Thoracic aorta (tissue), 2 donors: ENCODE results near the gene DLG1. TPM values are rescaled to one million over a fixed set of nuclear protein-coding genes. Genes with fewer than 3 reads are reported as not detected.

Experiments
- ATAC-seq: fragments of 150-250 bp; one replicate; pipeline ENCODE4 v1.8.0; 2017; ENCODE audit warnings: low read depth; ENCODE audit not compliant: insufficient number of reproducible peaks, low FRiP score
- DNase-seq: peaks from one replicate; pipeline ENCODE4 v3.0.0-alpha.2; 2020; ENCODE audit warnings: low spot score
- H3K27ac ChIP-seq, 2 donors: fragments of 200-600 bp; sonication (generic); 1 replicate in 1 of 2; 2 replicates in 1 of 2; pipeline ENCODE4 v1.5.1; 2016; ENCODE audit warnings: mild to moderate bottlenecking in 2 of 2, moderate library complexity in 2 of 2
- H3K27me3 ChIP-seq: fragments of 200-600 bp; sonication (generic); replicated peaks from 2 replicates; pipeline ENCODE4 v1.6.0; 2016; ENCODE audit warnings: mild to moderate bottlenecking; ENCODE audit not compliant: insufficient read depth
- H3K36me3 ChIP-seq: fragments of 200-600 bp; sonication (generic); one replicate; pipeline ENCODE4 v1.5.1; 2016
- H3K4me1 ChIP-seq, 2 donors: fragments of 200-600 bp; sonication (generic); 1 replicate in 1 of 2; 2 replicates in 1 of 2; pipeline versions ENCODE4 v1.5.1 to v1.6.0; 2016; ENCODE audit warnings: low read depth in 2 of 2, mild to moderate bottlenecking in 1 of 2; ENCODE audit not compliant: control insufficient read depth in 1 of 2
- H3K4me3 ChIP-seq: fragments of 200-600 bp; sonication (generic); 2 replicates; pipeline ENCODE4 v1.5.1; 2016; ENCODE audit warnings: mild to moderate bottlenecking
- H3K9me3 ChIP-seq: fragments of 200-600 bp; sonication (generic); 2 replicates; pipeline ENCODE4 v1.5.1; 2016
- total RNA-seq, 2 donors: library from RNA; depleted of rRNA; stranded (reverse); fragments of >200 nt; gene quantifications; one replicate each; pipeline versions ENCODE4 v1.1.0 to v1.2.3, GENCODE V29; 2016
- TF ChIP-seq, protein P1 (sequence below): fragments of 200-600 bp; sonication (generic); IDR thresholded peaks from one replicate; pipeline ENCODE4 v1.5.1; 2019; ENCODE audit warnings: antibody characterized with exemption

DLG1 gene
- total RNA-seq, 2 donors from 2014 or later = 46.4 to 67.8 TPM

DNA sequence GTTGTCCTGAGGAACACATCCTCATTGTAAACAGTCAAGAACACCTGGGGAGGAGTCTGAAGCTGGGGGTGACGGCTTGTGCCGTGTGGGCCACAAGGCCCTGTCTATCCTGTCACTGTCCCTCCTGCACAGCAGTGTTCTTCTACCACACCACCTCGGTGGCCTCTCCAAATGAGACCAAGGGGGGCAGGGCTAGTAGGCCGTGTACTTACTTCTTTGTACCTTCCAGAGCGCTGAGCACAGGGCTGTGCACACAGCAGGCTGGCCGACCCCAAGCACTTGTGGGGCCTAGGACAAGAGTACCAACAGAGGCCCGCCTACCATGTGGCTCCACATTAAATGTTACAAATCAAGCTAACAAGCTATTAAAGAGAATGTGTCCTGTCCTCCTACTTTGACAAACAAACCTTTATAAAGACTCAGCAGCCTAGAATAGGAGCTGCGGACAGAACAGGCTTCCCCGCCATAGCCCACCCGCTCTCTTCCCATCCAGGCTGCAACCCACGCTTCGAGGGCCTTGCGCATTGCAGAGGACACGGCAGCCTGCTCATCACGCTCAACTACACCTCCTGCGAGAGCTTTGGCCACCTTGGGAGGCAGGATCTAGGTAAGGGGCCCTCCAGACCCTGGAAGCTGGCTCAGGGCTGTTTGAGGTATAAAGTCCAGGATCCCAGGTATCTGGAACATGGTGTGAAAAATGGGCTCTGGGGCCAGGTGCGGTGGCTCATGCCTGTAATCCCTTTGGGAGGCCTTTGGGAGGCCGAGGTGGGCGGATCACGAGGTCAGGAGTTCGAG, 299.2 kb downstream of the DLG1 start:
- ATAC-seq = no peak
- Histone ChIP-seq H3K27me3 (no peaks in the 10 kb centered on the region), H3K36me3 (no peaks in the 10 kb centered on the region), H3K4me3 (no peak overlapping the region), H3K4me1 (peaks cover 3 to 7% of the 10 kb centered on the region in 2 donors), H3K9me3 (no peaks in the 10 kb centered on the region), H3K27ac (no peak overlapping the region)
- no peak for DNase-seq
- TF ChIP-seq, protein P1, sequence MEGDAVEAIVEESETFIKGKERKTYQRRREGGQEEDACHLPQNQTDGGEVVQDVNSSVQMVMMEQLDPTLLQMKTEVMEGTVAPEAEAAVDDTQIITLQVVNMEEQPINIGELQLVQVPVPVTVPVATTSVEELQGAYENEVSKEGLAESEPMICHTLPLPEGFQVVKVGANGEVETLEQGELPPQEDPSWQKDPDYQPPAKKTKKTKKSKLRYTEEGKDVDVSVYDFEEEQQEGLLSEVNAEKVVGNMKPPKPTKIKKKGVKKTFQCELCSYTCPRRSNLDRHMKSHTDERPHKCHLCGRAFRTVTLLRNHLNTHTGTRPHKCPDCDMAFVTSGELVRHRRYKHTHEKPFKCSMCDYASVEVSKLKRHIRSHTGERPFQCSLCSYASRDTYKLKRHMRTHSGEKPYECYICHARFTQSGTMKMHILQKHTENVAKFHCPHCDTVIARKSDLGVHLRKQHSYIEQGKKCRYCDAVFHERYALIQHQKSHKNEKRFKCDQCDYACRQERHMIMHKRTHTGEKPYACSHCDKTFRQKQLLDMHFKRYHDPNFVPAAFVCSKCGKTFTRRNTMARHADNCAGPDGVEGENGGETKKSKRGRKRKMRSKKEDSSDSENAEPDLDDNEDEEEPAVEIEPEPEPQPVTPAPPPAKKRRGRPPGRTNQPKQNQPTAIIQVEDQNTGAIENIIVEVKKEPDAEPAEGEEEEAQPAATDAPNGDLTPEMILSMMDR = no peak

DNA sequence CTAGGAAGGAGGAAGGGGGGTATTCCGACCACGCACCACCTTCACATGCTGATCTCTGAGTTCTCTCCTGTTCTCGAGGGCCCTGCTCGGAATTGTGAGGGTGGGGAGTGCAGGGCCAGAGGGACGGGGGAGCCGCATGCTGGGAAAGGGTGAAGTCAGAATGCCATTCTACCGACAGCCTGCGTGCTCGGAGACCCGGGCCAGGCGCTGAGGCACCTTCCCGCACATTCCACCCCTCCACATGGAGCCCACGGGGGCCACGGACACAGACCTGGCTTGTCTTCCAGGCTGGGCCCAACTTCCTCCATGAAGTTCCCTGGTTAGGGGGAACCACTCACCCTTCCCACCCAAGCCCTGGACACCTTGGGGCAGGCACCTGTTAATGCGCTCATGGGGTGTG, 301.1 kb downstream of the DLG1 start:
- no peak overlapping the region for H3K4me3 ChIP-seq
- H3K9me3 ChIP-seq = no peaks in the 10 kb centered on the region
- H3K36me3 ChIP-seq = no peaks in the 10 kb centered on the region
- DNase-seq = no peak
- TF ChIP-seq, protein P1 = no peak
- ATAC-seq = no peak
- no peaks in the 10 kb centered on the region for H3K27me3 ChIP-seq
- H3K27ac ChIP-seq = no peak overlapping the region
- no peaks in the 10 kb centered on the region for H3K4me1 ChIP-seq

DNA sequence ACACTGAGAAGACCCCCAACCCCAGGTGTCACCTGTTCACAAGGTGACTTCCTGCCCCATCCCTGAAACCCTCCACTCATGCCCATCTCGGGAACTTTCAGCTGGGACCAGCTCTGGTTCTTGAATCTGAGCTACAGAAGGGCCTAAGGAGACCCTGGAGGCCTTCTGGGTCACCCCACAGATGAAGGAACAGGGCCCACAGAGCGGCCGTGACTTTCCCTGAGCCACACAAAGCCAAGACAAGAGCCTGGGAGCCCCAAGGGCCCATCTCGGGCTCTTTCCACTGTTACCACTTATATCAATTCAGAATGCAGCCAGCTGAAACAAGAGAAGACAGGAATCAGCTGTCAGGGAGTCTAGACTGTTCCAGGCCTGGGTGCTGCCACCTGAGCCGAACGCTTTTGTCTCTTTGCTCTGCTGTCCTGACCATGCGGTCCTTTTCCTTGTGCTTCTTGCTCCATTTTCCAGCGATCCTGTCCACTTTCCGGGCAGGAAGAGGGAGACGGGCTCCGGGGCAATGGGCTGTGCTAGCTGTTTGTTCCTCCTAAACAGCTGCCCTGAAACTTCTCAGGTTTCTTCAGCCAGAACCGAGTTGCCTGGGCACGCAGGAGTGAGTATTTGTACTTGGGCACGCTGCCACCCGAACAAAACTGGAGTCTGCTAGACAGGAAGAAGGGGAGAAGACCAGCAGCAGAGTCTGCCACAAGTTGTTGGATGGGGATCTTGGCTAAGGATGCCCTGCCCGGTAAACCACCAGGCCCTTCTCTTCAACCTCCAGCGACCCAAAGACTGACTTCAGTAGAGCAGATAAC, 301.8 kb downstream of the DLG1 start:
- Histone ChIP-seq H3K27ac (no peak overlapping the region), H3K4me1 (no peaks in the 10 kb centered on the region), H3K36me3 (no peaks in the 10 kb centered on the region), H3K27me3 (no peaks in the 10 kb centered on the region), H3K9me3 (no peaks in the 10 kb centered on the region), H3K4me3 (no peak overlapping the region)
- TF ChIP-seq, protein P1 = no peak
- DNase-seq = no peak
- ATAC-seq = no peak

DNA sequence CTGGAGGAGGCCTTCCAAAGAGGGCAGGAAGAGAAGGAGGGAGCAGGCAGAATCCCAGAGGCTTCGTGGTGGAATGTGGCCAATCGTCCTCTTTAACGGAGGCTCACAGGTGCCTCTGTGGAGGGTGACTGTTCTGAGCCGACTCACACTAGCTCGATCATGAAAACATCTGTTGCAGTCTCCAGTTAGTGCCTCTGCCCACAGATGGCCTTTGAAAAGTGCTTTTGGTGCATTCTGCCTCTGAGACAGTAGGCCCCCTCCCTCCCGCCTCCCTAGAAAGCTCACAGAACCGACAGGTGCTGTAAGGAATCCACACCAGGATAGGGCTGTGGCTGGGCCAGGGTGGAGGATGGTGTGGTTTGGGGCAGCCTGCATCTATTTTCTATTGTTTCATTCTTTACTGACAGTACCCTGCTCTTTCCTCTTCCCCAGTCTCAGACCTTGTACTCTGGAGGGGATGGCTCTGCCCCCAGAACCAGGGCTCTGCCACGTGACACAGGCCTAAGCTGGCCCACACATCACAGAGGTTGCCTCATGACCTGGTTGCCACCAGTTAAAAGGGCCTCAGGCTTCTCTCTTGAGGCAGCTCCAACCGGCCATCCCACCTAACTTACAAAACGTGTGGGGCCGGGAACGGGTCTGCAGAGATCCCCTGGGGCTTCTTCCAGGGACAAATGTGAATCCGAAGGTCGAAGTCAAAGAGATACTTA, 302.6 kb downstream of the DLG1 start:
- DNase-seq = no peak
- TF ChIP-seq, protein P1 = no peak
- Histone ChIP-seq H3K27ac (no peak overlapping the region), H3K4me3 (no peak overlapping the region), H3K4me1 (no peaks in the 10 kb centered on the region), H3K9me3 (no peaks in the 10 kb centered on the region), H3K36me3 (no peaks in the 10 kb centered on the region), H3K27me3 (no peaks in the 10 kb centered on the region)
- no peak for ATAC-seq

DNA sequence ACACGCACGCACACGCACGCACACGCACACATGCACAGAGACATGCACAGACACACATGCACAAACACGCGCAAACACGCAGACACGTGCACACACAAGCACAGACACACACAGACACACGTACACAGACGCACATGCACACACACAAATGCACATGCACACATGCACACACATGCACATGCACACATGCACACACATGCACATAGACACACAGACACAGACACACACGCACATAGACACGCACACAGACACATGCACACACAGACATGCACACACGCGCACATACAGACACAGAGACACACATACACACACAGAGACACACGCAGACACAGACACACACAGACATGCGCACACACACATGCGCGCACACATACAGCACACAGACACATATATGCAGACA, 303.4 kb downstream of the DLG1 start:
- DNase-seq (no peak), ATAC-seq (no peak)
- H3K4me1 ChIP-seq = no peaks in the 10 kb centered on the region
- H3K27ac ChIP-seq = no peak overlapping the region
- H3K27me3 ChIP-seq = no peaks in the 10 kb centered on the region
- TF ChIP-seq, protein P1 = no peak
- H3K4me3 ChIP-seq = no peak overlapping the region
- H3K9me3 ChIP-seq = no peaks in the 10 kb centered on the region
- H3K36me3 ChIP-seq = no peaks in the 10 kb centered on the region
